Lung (tissue), 12 donors: ENCODE data around the gene ADAMTS13. TPM values are rescaled to one million over a fixed set of nuclear protein-coding genes. Genes with fewer than 3 reads are reported as not detected.
A peak's percentile ranks its signal among the peaks of the same experiment; 100 is the strongest.

Experiments used
- ATAC-seq: fragments of 200-7000 bp; cut with Tn5 transposase; one replicate; pipeline ENCODE4 v1.9.1; 2020; ENCODE audit warnings: moderate number of reproducible peaks; ENCODE audit not compliant: insufficient read depth, low FRiP score
- DNase-seq, 3 donors: peaks; one replicate each; pipeline ENCODE4 v3.0.0-alpha.2; 2013 to 2017
- H3K27ac ChIP-seq, 2 donors: one replicate each; pipeline ENCODE4 v1.5.1; 2013; ENCODE audit warnings: mild to moderate bottlenecking in 2 of 2, moderate library complexity in 2 of 2, control low read depth in 1 of 2, inconsistent platforms in 1 of 2, low read depth in 1 of 2, low read length in 1 of 2
- H3K27me3 ChIP-seq, 3 donors: one replicate each; pipeline ENCODE4 v1.5.1; 2013; ENCODE audit warnings: low read length in 2 of 3; ENCODE audit not compliant: control insufficient read depth in 3 of 3, insufficient read depth in 3 of 3
- H3K36me3 ChIP-seq, 4 donors: one replicate each; pipeline ENCODE4 v1.5.1; 2013; ENCODE audit warnings: low read length in 4 of 4, mild to moderate bottlenecking in 1 of 4, moderate library complexity in 1 of 4; ENCODE audit not compliant: control insufficient read depth in 4 of 4, insufficient read depth in 4 of 4
- H3K4me1 ChIP-seq, 5 donors: one replicate each; pipeline ENCODE4 v1.5.1; 2013; ENCODE audit warnings: low read length in 5 of 5, mild to moderate bottlenecking in 2 of 5, moderate library complexity in 1 of 5; ENCODE audit not compliant: control insufficient read depth in 5 of 5, insufficient read depth in 5 of 5
- H3K4me3 ChIP-seq: one replicate; pipeline ENCODE4 v1.5.1; 2013; ENCODE audit warnings: mild to moderate bottlenecking, control low read depth, moderate library complexity
- H3K9ac ChIP-seq, 2 donors: one replicate each; pipeline ENCODE4 v1.5.1; 2013; ENCODE audit warnings: low read length in 2 of 2, control low read depth in 1 of 2; ENCODE audit not compliant: insufficient read depth in 1 of 2
- H3K9me3 ChIP-seq, 4 donors: one replicate each; pipeline ENCODE4 v1.5.1; 2013; ENCODE audit warnings: low read length in 3 of 4, mild to moderate bottlenecking in 1 of 4, moderate library complexity in 1 of 4; ENCODE audit not compliant: control insufficient read depth in 4 of 4, insufficient read depth in 3 of 4
- CTCF ChIP-seq: IDR thresholded peaks from 2 replicates; pipeline ENCODE4 v1.5.1; 2012; ENCODE audit warnings: mild to moderate bottlenecking; ENCODE audit errors: control extremely low read depth, extremely low read depth
- WGBS, 2 donors: extraction: QIAGEN DNeasy Blood & Tissue Kit; methylation state at CpG; one replicate each; pipeline ENCODE4 v1.1.7; 2013; 5-methylcytosine and 5-hydroxymethylcytosine counted together
- polyA plus RNA-seq, 2 donors: library from polyadenylated mRNA; stranded (reverse); fragments of 200-250 nt; gene quantifications; one replicate each; pipeline ENCODE4 v1.2.1, GENCODE V29; 2013
- total RNA-seq, 2 donors: library from RNA; depleted of rRNA in 1 of 2; stranded (reverse); fragments of >200 nt in 1 of 2; gene quantifications; one replicate each; pipeline ENCODE4 v1.2.1, GENCODE V29; 2014 to 2021
- donor health status: control.
- donor health status: control.
- donor health status: Bipolar disorder and iron deficiency.
- donor health status: healthy.
- donor health status: DM: yes; HTN: yes; CAD: no.

The ADAMTS13 gene
- total and polyA plus RNA-seq, 4 donors, result 1.0 to 4.1 (median 2.9) TPM

DNA sequence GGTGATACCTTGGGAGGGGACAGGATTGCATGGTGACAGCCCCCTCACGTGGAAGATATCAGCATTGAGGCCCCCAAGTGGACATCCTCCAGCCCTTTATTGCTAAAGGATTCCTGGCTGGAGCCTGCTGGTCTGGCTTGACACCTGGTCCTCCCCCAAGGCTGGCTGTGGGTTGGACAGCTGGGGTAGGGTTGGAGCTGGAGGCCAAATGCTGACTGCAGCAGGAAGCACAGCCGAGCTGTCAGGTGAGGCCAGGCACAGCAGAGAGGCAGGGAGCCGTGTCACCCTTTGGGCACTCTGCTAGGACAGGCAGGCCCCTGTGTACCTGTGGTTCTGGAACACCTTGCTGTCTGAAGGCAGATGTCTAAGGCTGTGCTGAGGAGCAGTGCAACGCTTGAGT, 39.8 kb downstream of the ADAMTS13 start:
- H3K9me3 ChIP-seq, result no peaks in the 10 kb centered on the region
- H3K36me3 ChIP-seq, result peaks cover 0 to 3% (median 0%) of the 10 kb centered on the region in 4 donors
- no peak for ATAC-seq
- DNase-seq, result no peak
- H3K4me3 ChIP-seq, result no peak overlapping the region
- peak overlapping the region in 1 of 2 donors; percentile 33 for H3K27ac ChIP-seq
- H3K9ac ChIP-seq, result no peak overlapping the region
- TF ChIP-seq CTCF, result no peak
- H3K27me3 ChIP-seq, result no peaks in the 10 kb centered on the region
- WGBS, 2 donors, result 76 to 85% methylated on average over 4 of the region's 4 CpGs
- H3K4me1 ChIP-seq, result peaks cover 0 to 15% (median 7%) of the 10 kb centered on the region in 5 donors

- no peak for TF ChIP-seq CTCF
- peaks cover 0 to 10% (median 0%) of the 10 kb centered on the region in 4 donors for H3K36me3 ChIP-seq
- WGBS, 2 donors, result 92 to 94% methylated on average over 22 of the region's 22 CpGs
- H3K9ac ChIP-seq, result no peak overlapping the region
- H3K27me3 ChIP-seq, result no peaks in the 10 kb centered on the region
- ATAC-seq (no peak), DNase-seq (no peak)
- H3K9me3 ChIP-seq, result no peaks in the 10 kb centered on the region
- peaks cover 0 to 15% (median 7%) of the 10 kb centered on the region in 5 donors for H3K4me1 ChIP-seq
- H3K4me3 ChIP-seq, result no peak overlapping the region
- no peak overlapping the region for H3K27ac ChIP-seq
These were observed 41.2 kb downstream of the ADAMTS13 start for GRCh38 chr9:133463234-133463863.

DNA sequence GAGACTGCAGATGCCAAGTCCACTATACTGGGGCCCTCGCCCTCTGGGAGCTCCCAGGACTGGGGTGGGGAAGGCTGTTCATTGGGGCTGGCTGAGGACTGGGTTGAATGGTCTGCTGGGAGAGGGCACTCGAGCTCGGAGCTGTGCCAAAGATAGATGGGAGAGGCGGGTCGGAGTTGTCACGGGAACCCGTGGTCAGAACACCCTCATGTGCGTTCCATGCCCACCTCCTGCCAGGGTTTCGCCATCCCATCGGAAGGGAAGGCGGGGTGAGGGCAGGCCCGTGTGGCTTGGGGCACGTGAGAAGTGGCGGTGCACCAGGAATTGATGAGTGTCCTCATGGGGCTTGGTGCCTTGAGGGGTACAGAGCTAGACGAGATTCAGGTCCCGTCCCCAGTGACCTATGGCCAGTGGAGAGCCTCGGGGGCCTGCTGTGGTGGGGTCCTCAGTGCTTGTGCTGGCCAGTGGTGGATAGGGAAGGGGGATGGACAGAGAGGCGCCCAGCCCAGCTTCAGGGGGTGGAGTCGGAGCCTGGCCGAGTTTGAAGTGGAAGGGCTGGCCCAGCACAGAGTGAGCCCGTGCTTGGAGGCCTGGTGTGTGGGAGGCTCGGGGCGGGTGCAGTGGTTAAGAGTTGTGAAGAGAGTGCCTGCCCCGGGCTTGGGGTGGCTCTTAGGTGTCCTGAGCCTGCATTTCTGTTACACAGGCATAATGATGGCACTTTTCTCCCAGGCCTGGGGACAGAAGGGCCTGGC, 41.9 kb downstream of the ADAMTS13 start:
- Histone ChIP-seq H3K9ac (no peak overlapping the region), H3K4me3 (no peak overlapping the region), H3K27me3 (no peaks in the 10 kb centered on the region), H3K27ac (peak overlapping the region in 1 of 2 donors; percentile 8), H3K4me1 (peaks cover 0 to 15% (median 7%) of the 10 kb centered on the region in 5 donors), H3K9me3 (no peaks in the 10 kb centered on the region), H3K36me3 (peaks cover 0 to 16% (median 0%) of the 10 kb centered on the region in 4 donors)
- 67 to 80% methylated on average over 24 of the region's 24 CpGs for WGBS, 2 donors
- no peak for TF ChIP-seq CTCF
- DNase-seq, result no peak
- ATAC-seq, result peak; percentile 13
